ENCODE data around the gene OR13J1.

Gene OR13J1

DNA sequence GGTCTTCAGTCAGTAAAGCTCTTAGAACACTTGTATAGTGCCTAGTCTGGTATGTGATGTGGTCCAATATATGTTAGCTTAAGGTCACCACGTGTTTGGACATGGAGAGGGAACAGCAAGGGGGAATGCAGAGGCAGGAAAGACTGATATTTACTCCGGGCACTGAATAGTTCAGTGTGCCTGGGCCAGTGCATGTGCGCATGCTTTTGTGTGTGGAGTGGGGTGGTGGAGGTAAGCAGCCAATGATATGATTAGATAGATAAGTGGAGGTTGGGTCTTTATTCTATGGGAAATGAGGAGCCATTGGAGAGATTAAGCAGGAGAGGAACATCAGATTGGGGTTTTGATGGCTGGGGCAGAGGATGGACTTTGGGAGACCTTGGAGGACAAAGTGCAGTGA lies 14.0 kb downstream of the OR13J1 start:
- no peak for DNase-seq

DNA sequence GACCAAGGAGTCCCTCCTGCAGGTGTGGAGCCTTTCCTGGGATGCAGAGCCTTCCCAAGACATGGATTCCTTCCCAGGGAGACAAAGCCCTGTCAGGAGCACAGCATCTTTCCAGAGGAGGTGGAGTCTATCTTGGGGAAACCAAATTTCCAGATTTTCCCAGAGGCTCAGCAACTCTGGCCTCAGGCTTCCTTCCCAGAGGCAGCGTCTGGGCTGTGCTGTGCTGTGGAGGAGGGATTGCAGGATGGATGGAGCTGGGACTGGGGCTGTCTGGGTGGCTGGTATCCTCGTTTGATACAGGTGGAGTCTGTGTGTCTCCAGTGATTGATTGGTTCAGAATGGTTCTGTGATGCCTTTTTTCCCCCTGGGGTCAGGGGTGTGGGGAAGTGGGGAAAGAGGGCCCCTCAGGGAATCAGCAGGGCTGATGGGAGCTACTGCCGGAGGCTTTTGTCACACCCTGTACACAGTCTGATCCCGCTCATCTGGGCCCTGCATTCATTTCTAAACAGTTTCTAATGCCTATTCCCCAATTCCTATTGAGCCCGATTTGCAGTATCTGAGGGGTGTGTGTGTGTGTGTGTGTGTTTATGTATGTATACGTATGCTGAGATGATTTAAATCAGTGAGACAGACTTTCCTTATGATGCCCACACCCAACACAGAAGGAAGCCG lies 16.0 kb downstream of the OR13J1 start:
- DNase-seq, result no peak

DNA sequence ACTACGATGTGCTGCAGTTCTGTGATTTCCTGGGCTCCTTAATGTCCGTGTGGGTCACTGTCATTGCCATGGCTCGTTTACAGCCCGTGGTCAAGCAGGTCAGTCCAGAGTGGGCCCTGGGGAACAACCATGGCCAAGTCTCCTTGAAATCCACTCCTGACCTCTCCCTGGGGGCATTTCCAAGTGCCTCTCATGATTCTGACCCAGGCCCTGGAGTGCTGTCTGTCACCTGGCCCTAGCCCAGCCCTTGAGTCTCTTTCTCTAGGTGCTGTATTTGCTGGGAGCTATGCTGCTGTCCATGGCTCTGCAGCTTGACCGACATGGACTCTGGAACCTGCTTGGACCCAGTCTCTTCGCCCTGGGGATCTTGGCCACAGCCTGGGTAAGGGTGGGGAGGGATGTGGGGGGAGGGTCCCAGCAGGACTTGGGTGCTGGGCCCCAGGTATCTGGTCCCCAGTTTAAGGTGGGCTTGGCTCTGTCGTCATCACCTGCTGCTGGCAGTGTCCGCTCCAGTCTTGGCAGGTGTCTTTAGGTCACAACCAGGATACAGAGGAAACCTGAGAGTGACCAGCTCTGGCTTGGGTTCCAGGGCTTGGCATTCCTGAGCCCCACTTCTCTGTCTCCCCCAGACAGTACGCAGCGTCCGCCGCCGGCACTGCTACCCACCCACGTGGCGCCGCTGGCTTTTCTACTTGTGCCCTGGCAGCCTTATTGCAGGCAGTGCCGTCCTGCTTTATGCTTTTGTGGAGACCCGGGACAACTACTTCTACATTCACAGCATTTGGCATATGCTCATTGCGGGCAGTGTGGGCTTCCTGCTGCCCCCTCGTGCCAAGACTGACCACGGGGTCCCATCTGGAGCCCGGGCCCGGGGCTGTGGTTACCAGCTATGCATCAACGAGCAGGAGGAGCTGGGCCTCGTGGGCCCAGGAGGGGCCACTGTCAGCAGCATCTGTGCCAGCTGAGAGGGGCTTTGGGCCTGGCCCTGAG lies 17.0 kb downstream of the OR13J1 start:
- peak; percentile 36 for DNase-seq

DNA sequence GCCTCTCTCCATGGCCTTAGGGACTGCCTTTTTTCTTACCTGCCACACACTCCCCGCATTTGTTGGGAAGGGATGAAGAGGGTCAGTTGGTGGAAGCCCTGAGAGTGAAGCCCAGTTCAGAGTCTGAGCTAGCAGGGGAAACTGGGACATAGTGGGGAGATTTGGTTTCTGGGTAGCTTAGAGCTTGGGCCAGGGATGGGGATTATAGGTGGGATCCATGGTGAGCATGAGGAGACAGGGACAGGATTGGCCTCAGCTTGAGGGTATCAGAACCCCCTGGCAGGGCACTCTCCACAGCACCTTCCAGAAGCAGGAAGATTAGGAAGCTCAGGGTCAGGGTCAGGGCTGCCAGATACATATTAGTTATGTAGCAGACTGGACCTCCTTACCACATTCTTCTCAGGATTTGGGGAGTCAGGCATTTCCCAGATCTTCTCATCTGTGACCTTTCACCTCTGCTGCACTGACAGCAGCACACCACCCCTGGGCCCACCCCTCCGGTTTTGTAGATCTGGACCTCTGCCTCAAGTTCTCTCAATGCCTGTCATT lies 17.9 kb downstream of the OR13J1 start:
- no peak for DNase-seq

DNA sequence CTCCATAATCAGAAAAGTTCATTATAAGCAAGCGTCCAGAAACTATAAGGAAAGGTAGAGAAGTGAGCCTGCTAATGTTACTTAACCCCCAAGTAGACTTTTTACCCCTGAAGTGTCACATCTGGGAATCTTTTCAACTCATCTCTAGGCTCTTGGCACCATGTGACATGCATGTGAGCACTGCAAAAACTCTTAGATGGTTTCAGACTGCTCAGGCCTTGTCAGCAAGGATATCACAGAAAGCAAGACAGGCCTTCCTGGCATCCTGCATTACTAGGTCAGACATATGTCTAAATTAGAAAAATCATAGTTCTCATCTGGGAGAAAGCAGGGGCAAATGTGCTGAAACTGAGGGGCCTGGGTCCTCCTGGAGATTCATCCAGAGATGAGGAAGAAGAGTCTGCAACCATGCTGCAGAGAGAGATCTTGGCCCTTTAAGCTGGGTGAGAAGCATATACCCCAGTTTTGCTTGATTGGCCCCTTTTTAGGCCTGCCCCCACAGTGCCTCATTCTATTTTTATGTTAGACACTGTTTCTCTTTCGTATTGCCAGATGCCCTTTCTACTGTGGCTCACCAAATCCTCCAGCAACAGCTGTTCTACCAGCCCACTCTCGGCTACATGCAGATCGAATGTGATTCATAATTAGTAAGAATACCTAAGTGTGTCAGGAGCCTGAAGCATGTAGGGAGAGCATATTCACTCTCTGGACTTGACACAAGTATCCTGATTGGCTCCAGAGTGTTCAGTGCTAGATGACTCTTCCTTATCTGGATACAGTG lies 22.2 kb downstream of the OR13J1 start:
- DNase-seq, result peak; percentile 53

DNA sequence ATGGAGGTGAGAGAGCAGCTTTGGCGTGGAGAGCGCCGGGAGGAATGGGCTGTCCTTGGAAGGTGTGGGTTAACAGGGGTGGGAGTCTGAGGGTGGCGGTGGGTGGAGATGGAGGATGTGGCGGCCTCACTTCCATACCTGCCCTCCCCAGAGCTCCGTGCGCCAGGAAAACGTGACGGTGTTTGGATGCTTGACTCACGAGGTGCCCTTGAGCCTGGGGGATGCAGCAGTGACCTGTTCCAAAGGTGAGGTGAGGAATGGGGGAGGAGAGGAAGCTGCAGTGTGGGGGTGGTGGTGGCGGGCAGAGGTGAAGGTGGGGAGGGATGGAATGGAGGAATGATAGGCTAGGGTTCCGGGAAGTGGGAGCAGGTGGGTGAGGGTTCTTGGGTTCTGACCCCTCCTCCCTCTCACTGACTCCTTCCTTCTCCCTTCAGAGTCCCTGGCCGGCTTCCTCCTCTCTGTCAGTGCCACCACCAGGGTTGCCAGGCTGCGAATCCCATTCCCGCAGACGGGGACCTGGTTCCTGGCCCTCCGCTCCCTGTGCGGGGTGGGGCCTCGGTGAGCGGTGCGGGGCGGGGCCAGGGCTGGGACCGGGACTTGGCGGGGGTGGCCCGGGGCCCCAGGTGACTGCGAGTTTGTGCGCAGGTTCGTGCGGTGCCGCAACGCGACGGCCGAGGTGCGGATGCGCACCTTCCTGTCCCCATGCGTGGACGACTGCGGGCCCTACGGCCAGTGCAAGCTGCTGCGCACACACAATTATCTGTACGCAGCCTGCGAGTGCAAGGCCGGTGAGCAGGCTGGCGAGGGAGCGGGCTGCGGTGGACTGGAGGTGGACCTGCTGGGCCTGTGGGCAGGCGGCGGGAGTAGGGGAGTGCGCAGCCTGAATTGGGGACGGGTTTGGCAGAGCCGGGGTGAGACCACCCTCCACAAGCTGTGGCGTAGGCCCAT lies 24.1 kb downstream of the OR13J1 start:
- DNase-seq, result no peak

DNA sequence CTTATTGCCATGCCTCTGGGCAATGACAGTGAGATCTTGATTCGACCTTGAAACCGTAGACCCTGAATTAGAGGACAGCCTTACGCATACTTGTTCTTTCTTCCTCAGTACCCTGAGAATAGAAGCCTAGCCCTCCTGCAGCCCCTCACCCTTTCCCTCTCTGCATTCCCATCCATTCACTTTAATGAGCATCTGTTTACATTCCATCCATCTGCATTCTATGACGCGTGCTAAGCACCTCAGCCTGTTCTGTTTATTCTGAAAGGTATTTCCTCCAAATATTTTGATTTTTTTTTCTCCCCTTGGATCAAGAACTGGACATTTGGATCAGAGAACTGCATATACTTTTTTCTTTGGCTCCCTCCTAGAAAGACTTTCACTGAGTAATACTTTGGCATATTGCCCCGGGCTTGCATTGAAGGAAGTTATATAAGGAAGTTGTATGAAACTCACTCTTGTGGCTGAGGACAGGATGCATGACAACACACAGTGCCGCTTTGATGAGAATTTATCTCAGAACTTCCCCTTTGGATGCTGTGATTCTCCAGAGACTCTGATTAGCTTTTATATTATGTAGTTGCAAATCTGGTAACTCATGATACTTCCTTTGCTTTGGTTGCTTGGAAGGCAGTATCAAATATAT lies 25.5 kb downstream of the OR13J1 start:
- no peak for DNase-seq

DNA sequence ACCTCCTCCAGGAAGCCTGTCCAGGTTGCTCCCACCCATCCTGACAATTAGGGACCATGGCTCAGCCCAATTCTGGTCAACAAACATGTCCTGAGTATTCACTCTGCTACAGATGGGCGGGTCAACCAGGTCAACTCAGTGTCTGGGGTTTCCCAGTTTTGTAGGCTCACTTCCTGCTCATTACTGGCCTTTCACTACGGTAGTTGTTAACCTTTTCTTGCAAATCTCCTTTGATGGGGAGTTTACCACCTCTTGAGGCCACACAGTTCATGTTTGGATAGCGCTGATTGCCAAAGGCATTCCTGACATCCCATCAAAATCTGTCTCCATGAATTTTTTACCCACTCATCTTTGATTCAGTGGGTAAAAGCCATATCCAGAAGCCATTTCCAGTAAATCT lies 27.4 kb downstream of the OR13J1 start:
- no peak for DNase-seq

DNA sequence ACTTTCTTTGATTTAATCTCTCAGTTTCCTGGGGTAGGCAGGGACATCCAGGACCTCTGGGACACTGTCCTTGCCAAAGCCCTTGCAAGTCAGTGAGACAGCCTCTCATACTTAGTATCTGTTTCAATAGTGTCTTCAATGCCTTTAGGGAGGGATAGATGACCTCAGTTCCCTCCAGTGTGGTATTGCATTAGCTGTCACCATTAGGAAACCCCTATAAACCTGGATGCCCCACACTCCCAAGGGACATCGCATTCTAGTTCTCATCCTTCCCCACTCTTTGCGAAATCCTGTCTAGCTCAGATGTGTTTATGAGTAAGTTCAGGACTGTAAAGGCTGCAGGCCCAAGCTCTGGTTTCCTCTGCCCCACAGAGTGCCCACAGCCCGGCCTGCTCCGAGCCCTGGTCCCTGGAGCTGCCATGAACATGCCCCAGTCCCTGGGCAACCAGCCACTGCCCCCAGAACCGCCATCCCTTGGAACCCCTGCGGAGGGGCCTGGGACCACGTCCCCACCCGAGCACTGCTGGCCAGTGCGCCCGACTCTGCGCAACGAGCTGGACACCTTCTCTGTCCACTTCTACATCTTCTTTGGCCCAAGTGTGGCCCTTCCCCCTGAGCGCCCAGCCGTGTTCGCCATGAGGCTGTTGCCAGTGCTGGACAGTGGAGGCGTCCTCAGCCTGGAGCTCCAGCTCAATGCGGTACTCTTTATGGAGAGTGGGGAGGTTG lies 28.0 kb downstream of the OR13J1 start:
- no peak for DNase-seq

DNA sequence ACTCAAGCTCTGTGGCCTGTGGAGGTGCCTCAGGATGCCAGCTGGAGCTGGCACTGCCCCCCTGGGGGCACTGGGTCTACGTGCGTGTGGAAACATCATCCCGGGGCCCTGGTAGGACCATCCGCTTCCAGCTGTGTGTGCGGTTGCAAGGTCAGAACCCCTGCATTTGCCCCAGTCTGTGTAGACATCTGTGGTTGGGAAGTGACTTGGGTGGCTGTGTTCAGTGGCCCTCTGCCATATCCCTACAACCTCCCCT lies 28.6 kb downstream of the OR13J1 start:
- DNase-seq, result no peak

DNA sequence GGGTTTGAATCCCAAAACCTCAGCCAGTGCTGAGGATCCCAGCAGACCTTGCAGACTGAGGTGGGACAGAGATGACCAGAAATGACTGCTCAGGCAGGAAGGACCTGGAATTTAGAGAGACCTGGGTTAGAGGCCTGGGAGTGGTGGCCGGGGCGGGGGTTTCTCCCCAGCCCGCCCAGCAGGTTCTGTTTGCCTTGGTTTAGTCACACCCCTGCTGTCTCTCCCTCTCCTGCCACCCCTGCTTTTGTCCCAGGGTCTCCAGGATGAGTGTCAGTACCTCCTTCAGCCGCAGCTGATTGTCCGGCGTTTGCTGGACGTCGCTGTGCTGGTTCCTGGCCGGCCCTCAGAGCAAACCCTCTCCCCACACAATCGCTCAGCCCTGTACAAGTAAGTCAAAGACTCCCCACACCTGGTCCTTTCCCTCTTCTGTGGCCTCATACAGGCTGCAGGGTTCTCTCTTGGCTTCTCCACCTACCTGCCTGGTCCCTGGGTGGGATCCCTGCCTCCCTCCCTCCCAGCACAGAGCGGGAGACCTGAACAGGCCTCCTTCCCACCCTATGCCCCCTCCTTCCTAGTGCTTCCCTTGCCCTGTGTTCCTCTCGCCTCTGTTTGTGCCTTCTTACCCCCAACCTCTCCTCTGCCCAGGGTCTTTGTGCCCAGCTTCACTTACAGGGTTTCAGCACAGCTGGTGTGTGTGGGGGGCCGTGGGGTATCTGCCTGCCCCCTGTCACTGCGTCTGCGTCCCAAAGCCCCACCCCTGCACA lies 29.1 kb downstream of the OR13J1 start:
- no peak for DNase-seq

DNA sequence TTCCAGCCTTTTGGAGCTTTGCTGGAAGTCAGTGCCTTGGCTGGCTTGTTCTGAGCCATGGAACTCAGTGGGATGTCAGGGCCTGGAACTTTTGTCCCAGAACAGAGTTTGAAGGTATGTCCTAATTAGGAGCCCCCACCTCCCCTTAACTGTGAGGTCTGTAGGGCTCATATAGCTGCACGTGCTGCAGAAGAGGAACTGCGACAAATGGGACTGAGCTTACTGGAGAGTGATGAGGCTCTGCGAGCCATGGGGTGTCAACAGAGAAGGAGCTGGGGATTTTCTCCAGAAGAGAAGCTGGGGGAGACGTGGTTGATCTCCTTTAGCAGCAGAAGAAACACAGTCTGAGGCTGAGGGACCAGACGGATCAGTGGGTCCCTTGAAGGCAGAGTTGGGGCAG lies 30.3 kb downstream of the OR13J1 start:
- no peak for DNase-seq

DNA sequence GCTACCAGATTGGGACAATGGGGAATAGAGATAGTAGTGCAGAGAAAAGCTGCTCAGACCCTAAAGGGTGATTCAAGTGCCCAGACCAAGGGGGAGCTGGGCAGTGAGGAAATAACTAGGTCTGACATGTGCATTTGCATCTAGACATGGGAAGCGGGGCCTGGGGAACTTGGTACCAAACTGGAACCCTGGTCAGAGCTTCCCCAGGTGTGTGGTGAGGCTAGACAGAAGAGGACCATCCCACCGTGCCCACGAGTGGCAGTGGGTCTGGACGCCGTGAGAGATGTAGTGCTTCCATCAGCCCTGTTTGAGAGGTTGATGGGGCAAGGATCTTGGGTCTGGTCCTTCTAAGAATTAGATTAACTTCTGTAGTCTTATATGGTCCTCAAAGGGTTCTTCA lies 33.6 kb downstream of the OR13J1 start:
- DNase-seq, result no peak

DNA sequence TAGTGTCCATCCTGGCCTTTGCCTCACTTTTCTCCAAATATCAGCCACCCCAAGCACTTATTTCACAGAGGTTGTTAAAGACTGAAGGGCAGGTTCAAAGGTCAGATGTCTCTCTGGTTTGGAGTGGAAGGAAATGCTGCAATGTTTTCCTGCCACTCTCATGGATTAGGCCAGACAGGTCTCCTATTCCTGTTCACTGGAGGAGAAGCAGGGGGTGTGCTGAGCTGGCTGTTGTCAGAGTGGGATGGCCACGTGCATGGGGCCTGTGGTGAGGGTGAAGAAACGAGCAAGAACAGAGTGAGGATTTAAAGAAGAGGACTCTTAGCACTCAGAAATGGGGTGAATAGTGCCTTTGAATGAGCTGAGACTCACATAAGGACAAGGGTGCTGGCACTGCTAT lies 34.4 kb downstream of the OR13J1 start:
- no peak for DNase-seq

DNA sequence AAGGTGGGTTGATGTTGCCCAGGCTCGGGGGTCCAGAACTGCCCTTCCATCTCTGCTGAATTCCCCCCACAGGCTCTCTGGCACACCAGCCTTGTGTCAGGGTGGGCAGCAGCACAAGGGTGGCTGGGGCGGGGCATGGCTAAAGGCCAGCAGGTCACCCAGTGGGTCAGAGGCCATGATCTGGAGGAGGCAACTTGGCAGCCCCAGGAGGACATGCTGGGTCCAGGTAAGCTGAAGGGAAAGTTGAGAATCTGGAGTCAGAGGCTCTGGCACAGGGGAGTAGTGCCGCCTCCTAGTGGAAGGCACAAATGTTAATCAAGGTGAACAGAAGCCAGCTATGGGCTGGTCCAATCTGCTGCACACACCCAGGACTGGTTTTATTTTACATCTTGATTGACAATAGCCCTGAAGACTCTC lies 35.0 kb downstream of the OR13J1 start:
- no peak for DNase-seq

DNA sequence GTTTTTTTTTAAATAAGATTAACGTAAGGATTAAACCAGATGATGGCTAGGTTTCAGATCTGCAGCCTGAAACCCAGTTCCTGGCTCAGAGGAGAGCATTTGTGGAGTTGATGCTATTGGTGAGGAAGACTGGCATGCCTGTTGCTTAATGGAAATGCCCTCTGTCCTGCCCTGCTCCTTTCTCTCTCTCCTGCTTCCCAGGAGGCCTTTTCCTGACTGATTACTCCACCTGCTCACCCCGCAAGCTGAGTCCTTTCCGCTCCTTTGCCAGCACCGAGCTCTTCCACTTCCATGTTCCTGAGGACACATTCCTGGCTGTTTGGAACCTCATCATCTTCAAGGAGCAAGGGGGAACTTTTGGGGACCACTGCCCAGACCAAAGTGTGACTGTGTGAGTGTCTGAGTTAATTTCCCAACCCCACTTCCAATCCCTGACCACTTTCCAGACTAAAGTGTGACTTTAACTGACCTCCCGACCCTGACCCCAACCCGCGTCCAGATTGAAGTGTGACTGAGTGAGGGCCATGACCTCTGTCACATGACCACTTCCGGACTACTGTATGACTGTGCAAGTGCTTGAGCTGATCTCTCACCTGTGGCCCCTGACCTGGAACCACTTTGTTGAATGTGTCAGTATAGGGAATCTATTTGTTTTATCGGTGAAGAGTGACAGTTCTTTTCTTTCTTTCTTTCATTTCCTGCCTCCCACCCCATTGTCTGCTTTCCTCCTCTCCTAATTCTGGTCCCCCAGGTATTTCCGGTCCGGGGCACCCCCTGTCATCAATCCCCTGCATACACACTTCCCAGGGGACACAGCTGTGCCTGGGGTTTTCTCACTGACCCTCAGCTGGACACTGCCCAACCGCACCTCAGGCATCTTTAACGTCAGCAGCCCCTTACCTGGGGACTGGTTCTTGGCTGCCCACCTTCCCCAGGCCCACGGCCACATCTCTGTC lies 35.7 kb downstream of the OR13J1 start:
- DNase-seq, result no peak

DNA sequence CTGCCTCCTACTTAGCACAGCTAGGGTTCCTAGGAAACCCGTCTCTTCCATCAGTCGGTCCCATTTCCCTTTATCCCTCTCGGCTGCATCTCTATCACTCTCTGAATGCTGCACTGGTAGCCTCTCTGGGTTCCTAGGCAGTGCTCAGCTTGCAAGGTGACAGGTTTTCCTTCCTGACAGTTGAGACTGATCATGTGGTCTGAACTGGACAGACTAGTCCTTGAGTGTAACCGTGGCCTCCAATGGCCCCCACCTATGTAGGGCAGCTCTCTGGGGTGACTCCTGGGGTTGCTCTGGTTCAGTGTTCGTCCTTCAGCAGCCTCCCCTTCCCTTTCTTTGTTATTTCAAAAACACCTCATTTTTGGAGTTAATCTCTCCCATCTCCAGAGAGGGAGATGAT lies 37.4 kb downstream of the OR13J1 start:
- peak; percentile 21 for DNase-seq

DNA sequence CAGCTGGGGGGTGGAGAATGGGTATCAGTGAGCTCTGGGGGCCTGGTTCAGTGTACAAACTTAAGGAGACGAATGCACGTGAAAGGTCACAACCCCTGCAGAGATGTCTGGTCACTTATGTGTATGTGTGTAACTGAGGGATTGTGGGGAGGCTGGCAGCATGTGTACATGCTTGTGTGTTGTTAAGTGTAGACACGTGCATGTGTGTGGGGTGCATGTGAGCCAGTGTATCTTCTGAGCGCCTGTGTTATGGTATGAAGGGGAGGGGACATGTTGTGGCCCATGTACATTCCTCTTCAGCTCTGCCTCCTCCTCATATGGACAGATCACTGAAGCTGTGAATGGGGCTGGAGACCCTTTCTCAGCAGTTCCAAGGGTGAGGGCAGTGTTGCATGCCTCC lies 39.2 kb downstream of the OR13J1 start:
- DNase-seq, result peak; percentile 49

DNA sequence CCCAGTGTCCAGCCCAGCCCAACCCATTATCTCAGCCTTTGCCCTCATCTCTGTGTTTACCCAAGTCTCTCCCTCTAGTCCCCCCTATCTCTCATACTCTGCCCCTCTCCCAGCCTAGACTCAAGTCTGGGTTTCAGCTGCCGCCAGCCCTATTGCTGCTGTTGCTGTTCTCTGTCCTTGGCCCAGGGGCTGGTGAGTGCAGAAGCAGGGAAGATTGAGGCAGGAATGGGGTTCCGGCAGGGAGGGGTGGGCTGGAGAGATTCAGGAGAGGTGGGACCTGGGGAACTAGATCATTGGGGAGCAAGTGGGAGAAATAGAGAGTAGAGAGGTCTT lies 40.5 kb downstream of the OR13J1 start:
- no peak for DNase-seq
